HG03457 (cell line): ENCODE results near the gene VAV1.
"Not testable (repeated sequence)": the region's sequence is repeated elsewhere in the genome, so short reads cannot be mapped to it uniquely, and the experiment has no call there.

Source experiments
- ATAC-seq: cut with Tn5 transposase; IDR thresholded peaks from one replicate; pipeline ENCODE4 v1.9.1; 2021; ENCODE audit warnings: moderate number of reproducible peaks; ENCODE audit not compliant: unreplicated experiment

The VAV1 gene

DNA sequence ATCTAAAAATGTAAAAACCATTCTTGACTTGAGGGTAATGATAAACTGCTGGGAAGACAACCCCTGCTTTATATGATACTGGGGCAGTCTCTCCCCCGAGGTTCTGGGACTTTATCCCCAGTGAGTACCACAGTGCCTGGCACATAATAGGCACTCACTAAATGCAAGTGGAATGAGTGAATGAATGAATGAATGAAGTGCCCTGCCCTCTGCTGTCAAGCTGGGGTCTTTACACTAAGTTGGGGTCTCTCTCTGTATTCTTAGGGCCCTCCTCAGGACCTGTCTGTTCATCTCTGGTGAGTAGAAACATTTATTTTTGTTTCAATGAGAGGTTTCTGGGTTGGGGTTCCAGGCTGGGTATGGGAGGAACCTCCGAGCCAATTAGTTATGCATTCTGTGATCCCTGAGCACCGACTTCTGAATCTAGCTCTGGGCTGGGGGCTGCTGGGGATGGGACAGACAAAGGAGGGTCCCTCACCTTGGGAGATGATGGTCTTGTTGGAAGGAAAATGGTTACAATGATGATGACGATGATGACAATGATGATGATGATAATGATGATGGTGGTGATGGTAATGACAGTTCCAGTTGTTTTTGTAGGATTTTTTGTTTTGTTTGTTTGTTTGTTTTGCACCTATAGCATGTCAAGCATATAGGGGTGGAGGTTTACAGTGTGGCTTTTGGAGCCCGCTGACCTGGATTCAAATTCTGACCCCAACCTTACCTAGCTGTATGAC is 70.5 kb downstream of the VAV1 start:
- no peak for ATAC-seq

DNA sequence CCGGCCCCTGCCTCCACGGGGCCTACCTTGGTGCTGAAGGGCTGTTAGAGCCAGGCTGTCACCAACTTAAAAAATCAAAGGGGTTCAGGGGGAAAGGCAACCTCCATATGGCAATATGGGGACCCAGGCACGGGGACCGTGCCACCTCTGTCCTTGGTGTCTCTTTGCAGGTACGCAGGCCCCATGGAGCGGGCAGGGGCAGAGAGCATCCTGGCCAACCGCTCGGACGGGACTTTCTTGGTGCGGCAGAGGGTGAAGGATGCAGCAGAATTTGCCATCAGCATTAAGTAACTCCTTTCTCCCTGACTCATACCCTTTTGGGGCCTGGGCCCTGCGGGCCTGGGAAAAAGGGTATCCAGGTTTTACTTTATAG is 75.3 kb downstream of the VAV1 start:
- no peak for ATAC-seq

- no peak for ATAC-seq
Measured at GRCh38 chr19:6848986-6849385, 76.5 kb downstream of the VAV1 start.

DNA sequence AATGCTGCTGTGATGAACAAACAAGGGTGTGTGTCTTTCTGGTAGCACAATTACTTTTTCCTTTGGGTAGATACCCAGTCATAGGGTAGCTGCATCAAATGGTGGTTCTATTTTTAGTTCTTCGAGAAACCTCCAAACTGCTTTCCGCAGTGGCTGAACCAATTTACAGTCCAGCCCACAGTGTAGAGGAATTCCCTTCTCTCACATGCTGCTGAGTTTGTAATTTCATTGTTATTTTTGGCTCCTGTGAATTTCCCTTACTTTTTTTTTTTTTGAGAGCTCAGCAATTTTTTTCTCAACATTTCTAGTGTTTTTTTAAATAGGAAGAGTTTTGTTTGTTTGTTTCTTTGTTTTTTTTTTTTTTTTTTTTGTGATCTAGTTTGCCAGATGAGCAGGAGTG is 77.4 kb downstream of the VAV1 start:
- ATAC-seq, result no peak

- no peak for ATAC-seq
Measured at GRCh38 chr19:6851359-6851758, 78.9 kb downstream of the VAV1 start.

DNA sequence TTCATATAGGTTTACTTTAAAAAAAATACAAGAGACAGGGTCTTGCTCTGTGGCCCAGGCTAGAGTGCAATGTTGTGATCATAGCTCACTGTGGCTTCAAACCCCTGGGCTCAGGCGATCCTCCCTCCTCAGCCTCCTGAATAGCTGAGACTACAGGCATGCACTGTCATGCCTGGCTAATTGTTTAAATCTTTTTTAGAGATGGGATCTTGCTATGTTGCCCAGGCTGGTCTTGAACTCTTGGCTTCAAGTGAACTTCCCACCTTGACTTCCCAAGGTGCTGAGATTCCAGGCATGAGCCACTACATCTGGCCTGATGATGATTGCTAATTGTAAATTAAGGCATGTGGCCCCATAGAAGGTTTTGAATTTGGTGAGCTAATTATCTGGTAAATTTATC is 79.5 kb downstream of the VAV1 start:
- no peak for ATAC-seq

DNA sequence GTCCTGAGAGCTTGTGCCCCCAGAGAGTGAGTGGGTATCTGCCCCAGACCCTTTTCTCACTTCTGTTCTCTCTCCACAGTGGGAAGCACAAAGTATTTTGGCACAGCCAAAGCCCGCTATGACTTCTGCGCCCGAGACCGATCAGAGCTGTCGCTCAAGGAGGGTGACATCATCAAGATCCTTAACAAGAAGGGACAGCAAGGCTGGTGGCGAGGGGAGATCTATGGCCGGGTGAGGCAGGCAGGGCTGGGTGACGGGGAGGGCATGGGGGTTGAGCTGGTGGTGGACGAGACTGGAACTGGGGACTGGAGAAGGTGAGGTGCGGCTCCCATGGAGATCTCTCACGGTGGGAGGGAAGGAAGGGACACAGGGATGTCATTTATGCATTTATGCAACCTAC is 81.4 kb downstream of the VAV1 start:
- ATAC-seq, result no peak

- no peak for ATAC-seq
Measured at GRCh38 chr19:6854758-6855157, 82.2 kb downstream of the VAV1 start.

DNA sequence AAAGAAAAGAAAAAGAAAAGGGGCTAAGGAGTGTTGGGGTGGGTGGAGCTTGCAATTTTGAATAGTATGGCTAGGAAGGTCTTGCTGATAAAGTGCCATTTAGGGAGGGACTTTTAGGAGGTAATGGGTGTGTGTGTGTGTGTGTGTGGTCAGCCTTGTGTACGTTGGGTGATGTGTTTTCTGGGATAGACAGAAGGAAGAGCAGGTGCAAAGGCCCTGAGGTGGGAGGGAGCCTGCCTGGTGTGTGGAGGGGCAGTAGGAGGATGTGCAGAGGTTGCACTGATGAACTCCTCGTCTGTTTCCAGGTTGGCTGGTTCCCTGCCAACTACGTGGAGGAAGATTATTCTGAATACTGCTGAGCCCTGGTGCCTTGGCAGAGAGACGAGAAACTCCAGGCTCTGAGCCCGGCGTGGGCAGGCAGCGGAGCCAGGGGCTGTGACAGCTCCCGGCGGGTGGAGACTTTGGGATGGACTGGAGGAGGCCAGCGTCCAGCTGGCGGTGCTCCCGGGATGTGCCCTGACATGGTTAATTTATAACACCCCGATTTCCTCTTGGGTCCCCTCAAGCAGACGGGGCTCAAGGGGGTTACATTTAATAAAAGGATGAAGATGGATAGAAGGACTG is 84.4 kb downstream of the VAV1 start:
- ATAC-seq, result no peak

DNA sequence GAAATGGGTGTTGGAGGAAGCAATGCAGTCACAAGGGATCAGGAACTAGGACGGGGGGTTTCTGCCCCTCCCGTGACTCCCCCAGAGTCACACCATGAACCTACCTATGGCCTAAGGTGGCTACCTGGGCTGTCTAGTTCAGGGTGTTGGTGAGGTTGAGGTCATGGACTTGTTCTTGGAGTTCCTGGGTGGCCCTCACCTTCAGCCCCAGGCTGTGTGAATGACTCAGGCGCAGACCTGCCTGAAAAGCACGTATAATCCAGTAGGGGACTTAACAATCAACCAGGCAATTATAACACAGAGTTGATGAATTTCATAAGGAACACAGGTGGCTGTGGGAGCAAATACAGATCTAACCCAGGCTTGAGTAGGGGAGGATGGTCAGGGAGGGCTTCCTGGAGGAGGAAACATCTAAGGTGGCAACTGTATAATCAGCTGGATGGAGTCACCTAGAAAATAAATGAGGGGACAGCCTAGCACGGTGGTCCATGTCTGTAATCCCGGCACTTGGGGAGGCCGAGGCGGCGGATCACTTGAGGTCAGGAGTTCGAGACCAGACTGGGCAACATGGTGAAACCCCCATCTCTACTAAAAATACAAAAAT is 89.3 kb downstream of the VAV1 start:
- ATAC-seq, result no peak

DNA sequence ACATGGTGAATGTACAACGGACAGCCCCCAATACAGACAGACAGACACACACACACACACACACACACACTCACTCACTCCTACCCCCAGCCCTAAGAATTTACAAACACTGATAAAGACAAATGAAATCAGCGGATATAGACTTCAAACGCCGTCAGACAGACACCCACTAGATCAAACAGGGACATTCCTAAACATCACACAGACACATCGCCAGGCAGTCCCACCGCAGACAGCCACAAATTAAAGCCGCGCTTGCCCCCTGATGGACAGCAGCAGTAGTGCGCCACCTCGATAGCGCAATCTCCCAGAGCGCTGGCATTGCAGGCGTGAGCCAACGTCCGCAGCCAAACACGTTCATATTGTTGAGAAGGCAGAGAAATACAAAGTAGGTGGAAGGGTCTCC is 90.2 kb downstream of the VAV1 start:
- no peak for ATAC-seq

DNA sequence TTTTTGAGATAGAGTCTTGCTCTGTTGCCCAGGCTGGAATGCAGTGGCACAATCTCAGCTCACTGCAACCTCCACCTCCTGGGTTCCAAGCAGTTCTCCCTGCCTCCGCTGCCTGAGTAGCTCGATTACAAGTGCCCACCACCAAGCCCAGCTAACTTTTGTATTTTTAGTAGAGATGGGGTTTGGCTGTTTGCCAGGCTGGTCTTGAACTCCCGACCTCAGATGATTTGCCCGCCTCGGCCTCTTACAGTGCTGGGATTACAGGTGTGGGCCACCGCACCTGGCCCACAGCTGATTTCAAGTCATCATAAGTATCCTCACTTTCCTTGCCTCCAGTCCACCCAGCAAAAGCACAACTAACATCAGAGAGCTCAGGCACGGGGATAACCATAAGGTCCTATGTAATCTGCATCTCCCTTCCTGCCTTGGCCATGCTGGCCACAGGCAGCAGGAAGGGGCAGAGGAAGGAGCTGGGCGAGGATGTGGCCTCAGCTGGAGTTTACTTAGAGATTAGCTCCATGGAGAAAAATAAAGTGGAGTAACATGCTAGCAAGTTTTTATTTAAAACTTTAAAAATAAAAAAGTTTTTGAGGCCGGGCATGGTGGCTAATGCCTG is 91.9 kb downstream of the VAV1 start:
- ATAC-seq, result no peak

- no peak for ATAC-seq
Measured at GRCh38 chr19:6865849-6866248, 93.3 kb downstream of the VAV1 start.

- ATAC-seq, result no peak
Measured at GRCh38 chr19:6866741-6867151, 94.2 kb downstream of the VAV1 start.

- no peak for ATAC-seq
Measured at GRCh38 chr19:6868351-6868750, 95.8 kb downstream of the VAV1 start.

GRCh38 chr19:6869151-6869882 is 96.8 kb downstream of the VAV1 start:
- not testable (repeated sequence) for ATAC-seq

DNA sequence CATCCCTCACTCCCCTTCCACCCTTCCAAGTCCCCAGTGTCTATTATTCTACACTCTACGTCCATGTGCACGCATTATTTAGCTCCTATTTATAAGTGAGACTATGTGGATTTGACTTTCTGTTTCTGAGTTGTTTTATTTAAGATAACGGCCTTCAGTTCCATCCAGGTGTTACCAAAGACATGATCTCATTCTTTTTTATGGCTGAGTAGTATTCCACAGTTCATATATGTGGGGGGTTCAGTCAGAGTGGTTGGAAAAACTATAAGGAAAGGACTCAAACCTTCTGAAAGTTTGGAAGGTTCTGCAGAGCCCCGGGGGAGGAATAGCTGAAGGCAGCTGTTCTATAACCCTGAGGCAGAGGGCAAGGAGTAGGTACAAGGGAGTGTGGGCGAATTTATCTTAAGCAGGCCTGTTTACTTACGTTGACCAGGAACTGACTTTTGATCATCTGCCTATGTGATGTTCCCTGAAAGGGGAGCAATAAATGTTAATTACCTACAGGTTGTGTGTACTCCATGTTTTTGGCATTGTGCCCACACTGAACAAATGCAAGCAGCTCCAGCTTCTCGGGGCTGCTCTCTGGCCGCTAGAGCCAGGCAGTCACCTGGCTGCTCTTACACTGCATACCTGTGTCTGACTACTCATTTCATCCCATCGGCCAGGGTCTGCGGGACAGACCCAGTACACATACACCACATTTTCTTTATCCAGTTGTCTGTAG is 101.4 kb downstream of the VAV1 start:
- no peak for ATAC-seq

DNA sequence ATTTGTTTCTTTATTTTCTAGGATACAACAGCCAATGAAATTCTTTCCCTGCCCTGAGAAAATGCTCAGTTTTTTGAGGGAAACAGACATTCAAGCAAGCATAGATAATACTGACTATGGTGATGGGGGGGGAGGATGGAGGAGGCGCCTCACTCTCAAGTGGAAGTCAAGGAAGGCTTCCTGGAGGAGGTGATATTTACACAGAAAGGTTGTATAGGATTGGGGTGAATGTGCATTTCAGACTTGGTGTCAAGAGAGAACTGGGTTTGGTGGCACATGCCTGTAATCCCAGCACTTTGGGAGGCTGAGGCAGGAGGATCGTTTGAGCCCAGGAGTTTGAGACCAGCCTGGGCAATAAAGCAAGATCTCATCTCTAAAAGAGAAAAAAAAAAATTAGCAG is 102.7 kb downstream of the VAV1 start:
- ATAC-seq, result no peak

GRCh38 chr19:6876748-6877147 is 104.2 kb downstream of the VAV1 start:
- ATAC-seq, result no peak

- ATAC-seq, result no peak
Measured at GRCh38 chr19:6877766-6878165, 105.3 kb downstream of the VAV1 start.
